Posterior cingulate gyrus (tissue), 11 donors: ENCODE data around the gene MKRN2.
A peak's percentile ranks its signal among the peaks of the same experiment; 100 is the strongest.
"Not testable (repeated sequence)": the region's sequence is repeated elsewhere in the genome, so short reads cannot be mapped to it uniquely, and the experiment has no call there.

Experiments used
- DNase-seq, 10 donors: peaks; one replicate each; pipeline versions ENCODE4 v3.0.0 to v3.0.0-alpha.2; 2020 to 2021; ENCODE audit warnings: mixed read lengths in 3 of 10
- intact Hi-C: fragments of 100-400 bp; cut with DNase I; formaldehyde crosslinking; loops from one replicate; pipeline ENCODE4 v1.15.1; 2023

MKRN2 gene

GRCh38 chr3:12556690-12557472 lies at the start of gene MKRN2:
Gene MKRN2 (plus strand): TSS chr3:12557087. CDS start chr3:12557151, 64 bp downstream.
- intact Hi-C loops: loop anchor here (1.0 to 10.0 kb wide), 3 partner anchors 72 to 168 kb away; partner anchors contain the start of gene TSEN2
- DNase-seq: peak; percentile 75 to 97 (median 86)

- intact Hi-C loops: no loop called here
- no peak for DNase-seq
Observed at GRCh38 chr3:12507591-12508281, 49.2 kb upstream of the MKRN2 start.

GRCh38 chr3:12508291-12508700 lies 48.6 kb upstream of the MKRN2 start:
- intact Hi-C loops: no loop called here
- DNase-seq: peak in 1 of 10 donors; percentile 20

- intact Hi-C loops: no loop called here
- no peak for DNase-seq
Observed at GRCh38 chr3:12509466-12509865, 47.4 kb upstream of the MKRN2 start.

- no peak for DNase-seq
- intact Hi-C loops: no loop called here
Observed at GRCh38 chr3:12512534-12513118, 44.3 kb upstream of the MKRN2 start.

GRCh38 chr3:12513694-12514446 lies 43.0 kb upstream of the MKRN2 start:
- intact Hi-C loops: no loop called here
- no peak for DNase-seq

- intact Hi-C loops: no loop called here
- DNase-seq: no peak
Observed at GRCh38 chr3:12515631-12516030, 41.3 kb upstream of the MKRN2 start.

GRCh38 chr3:12516873-12517272 lies 40.0 kb upstream of the MKRN2 start:
- intact Hi-C loops: no loop called here
- no peak for DNase-seq

- intact Hi-C loops: no loop called here
- no peak for DNase-seq
Observed at GRCh38 chr3:12518261-12519028, 38.4 kb upstream of the MKRN2 start.

- no peak for DNase-seq
- intact Hi-C loops: no loop called here
Observed at GRCh38 chr3:12521010-12521409, 35.9 kb upstream of the MKRN2 start.

- no peak for DNase-seq
- intact Hi-C loops: no loop called here
Observed at GRCh38 chr3:12522721-12523120, 34.2 kb upstream of the MKRN2 start.

- intact Hi-C loops: no loop called here
Observed at GRCh38 chr3:12527757-12528143, 29.1 kb upstream of the MKRN2 start.

GRCh38 chr3:12532182-12532581 lies 24.7 kb upstream of the MKRN2 start:
- DNase-seq: peak in 2 of 10 donors; percentile 33 to 39
- intact Hi-C loops: no loop called here

More at GRCh38 chr3:12527757-12528143, 29.1 kb upstream of the MKRN2 start:
- no peak for DNase-seq

- no peak for DNase-seq
- intact Hi-C loops: no loop called here
Observed at GRCh38 chr3:12536423-12536822, 20.5 kb upstream of the MKRN2 start.

GRCh38 chr3:12541625-12542024 lies 15.3 kb upstream of the MKRN2 start:
- DNase-seq: no peak
- intact Hi-C loops: no loop called here

GRCh38 chr3:12543497-12543896 lies 13.4 kb upstream of the MKRN2 start:
- intact Hi-C loops, DNase-seq: not testable (repeated sequence)

- no peak for DNase-seq
- intact Hi-C loops: no loop called here
Observed at GRCh38 chr3:12544652-12545472, 12.0 kb upstream of the MKRN2 start.

- intact Hi-C loops: no loop called here
- no peak for DNase-seq
Observed at GRCh38 chr3:12545473-12545791, 11.5 kb upstream of the MKRN2 start, which contains the start of gene MKRN2OS. Gene MKRN2OS (minus strand): TSS chr3:12545499. CDS start chr3:12545464, 35 bp downstream.
